Panc1 (cell line): ENCODE measurements around the gene A4GNT. TPM values are rescaled to one million over a fixed set of nuclear protein-coding genes. Genes with fewer than 3 reads are reported as not detected.

Experiments
- ATAC-seq: fragments of 200-7000 bp; cut with Tn5 transposase; 2 replicates; pipeline ENCODE4 v1.9.1; 2020; ENCODE audit warnings: mild to moderate bottlenecking, moderate library complexity
- BruUV-seq: library from RNA; stranded (reverse); fragments of 400-500 nt; replicated peaks from 2 replicates; lab custom pipeline; 2021; lab: Mats Ljungman, UMichigan
- CTCF ChIA-PET: fragments of 300-600 bp; sonication (Branson Sonifier 250); formaldehyde crosslinking; loops from one replicate; lab custom pipeline; 2022; ENCODE audit warnings: antibody characterized with exemption; lab: Charles Lee
- POLR2A ChIA-PET: fragments of 300-600 bp; sonication (Branson Sonifier 250); formaldehyde crosslinking; loops from one replicate; lab custom pipeline; 2022; ENCODE audit warnings: antibody characterized with exemption; lab: Charles Lee
- DNase-seq: peaks from one replicate; pipeline ENCODE4 v3.0.0-alpha.2; 2010; ENCODE audit warnings: low read depth, low spot score
- H3K27ac ChIP-seq: 2 replicates; pipeline ENCODE4 v1.5.1; 2011; ENCODE audit warnings: mild to moderate bottlenecking, low read length, inconsistent platforms
- H3K27me3 ChIP-seq: fragments of 200-500 bp; sonication (Bioruptor generic); 2 replicates; pipeline ENCODE4 v1.6.0; 2014; ENCODE audit warnings: low read length, inconsistent platforms; ENCODE audit not compliant: control insufficient read depth, insufficient read depth
- H3K36me3 ChIP-seq: fragments of 200-500 bp; sonication (Bioruptor generic); 2 replicates; pipeline ENCODE4 v1.5.1; 2014; ENCODE audit warnings: inconsistent platforms, mild to moderate bottlenecking, low read length, moderate library complexity; ENCODE audit not compliant: control insufficient read depth, insufficient read depth
- H3K4me1 ChIP-seq: 2 replicates; pipeline ENCODE4 v1.5.1; 2011; ENCODE audit warnings: inconsistent platforms, mild to moderate bottlenecking, low read length, moderate library complexity; ENCODE audit not compliant: control insufficient read depth, insufficient read depth
- H3K4me3 ChIP-seq, 2 experiments: 2 replicates each; pipeline ENCODE4 v1.5.1; 2011 to 2012; ENCODE audit warnings: low read depth in 2 of 2, low read length in 2 of 2, mild to moderate bottlenecking in 2 of 2, inconsistent platforms in 1 of 2, moderate library complexity in 1 of 2
- H3K9me3 ChIP-seq: fragments of 200-500 bp; sonication (Bioruptor generic); 2 replicates; pipeline ENCODE4 v1.5.1; 2014; ENCODE audit warnings: low read depth, mild to moderate bottlenecking, inconsistent platforms, low read length, moderate library complexity; ENCODE audit not compliant: control insufficient read depth, insufficient read depth
- POLR2AphosphoS5 ChIP-seq: IDR thresholded peaks from 2 replicates; pipeline ENCODE4 v1.6.1; 2012; ENCODE audit warnings: mild to moderate bottlenecking, low read depth, low read length, moderate library complexity
- SIN3A ChIP-seq: IDR thresholded peaks from 2 replicates; pipeline ENCODE4 v1.6.1; 2012; ENCODE audit warnings: low read depth, mild to moderate bottlenecking, low read length, moderate library complexity, borderline replicate concordance; ENCODE audit not compliant: insufficient read depth
- TCF7L2 ChIP-seq: IDR thresholded peaks from 2 replicates; pipeline ENCODE4 v1.6.1; 2011; ENCODE audit warnings: mild to moderate bottlenecking, low read depth, low read length, inconsistent platforms
- in situ Hi-C: cut with HindIII; loops from 2 replicates; pipeline ENCODE4 v1.10.0; 2016; ENCODE audit warnings: low sequenced_read_pairs, low pct_unique_long_range_greater_than_20kb
- intact Hi-C: fragments of 100-400 bp; cut with micrococcal nuclease; formaldehyde crosslinking; loops from one replicate; pipeline ENCODE4 v1.10.0; 2022; ENCODE audit not compliant: unreplicated experiment
- total RNA-seq: library from RNA; stranded (reverse); gene quantifications from one replicate; pipeline ENCODE4 v1.2.1, GENCODE V29; 2021; ENCODE audit not compliant: unreplicated experiment
- TF ChIP-seq, protein P1 (sequence below), 2 experiments: IDR thresholded peaks; 2 replicates each; pipeline ENCODE4 v1.6.1; 2011 to 2012; ENCODE audit warnings: low read depth in 2 of 2, control low read depth in 1 of 2, low read length in 1 of 2, mild to moderate bottlenecking in 1 of 2, moderate library complexity in 1 of 2; ENCODE audit not compliant: insufficient read depth in 1 of 2
- TF ChIP-seq, protein P2 (sequence below): fragments of 450-650 bp; IDR thresholded peaks from 2 replicates; pipeline ENCODE4 v1.5.1; 2017; ENCODE audit warnings: mild to moderate bottlenecking

Gene A4GNT
- total RNA-seq, 1 experiment from 2014 or later: not detected

DNA sequence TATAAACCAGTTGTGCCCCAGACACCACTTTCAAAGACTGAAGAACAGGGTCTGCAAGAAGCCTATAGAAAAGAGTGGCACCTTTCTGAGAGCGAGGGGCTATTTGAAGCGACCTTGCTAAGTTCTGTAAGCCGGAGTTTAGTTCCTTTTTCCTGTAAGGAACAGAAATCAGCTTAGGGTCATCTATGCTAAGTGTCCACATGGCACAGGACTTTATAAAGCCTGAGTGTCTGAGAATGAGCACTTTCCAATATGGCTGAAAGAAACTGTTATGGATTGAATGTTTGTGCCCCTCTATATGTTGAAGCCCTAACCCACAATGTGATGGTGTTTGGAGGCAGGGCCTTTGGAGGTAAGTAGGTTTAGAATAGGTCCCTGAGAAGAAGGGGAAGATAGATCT, 4.0 kb upstream of the A4GNT start:
- ChIA-PET CTCF (interaction anchor here (0.5 kb wide), 1 partner anchor 36 kb away, joined by 4 read pairs; no protein-coding TSS in a partner anchor), POLR2A (no interaction called here)
- Histone ChIP-seq H3K4me3 (no peak overlapping the region), H3K9me3 (no peaks in the 10 kb centered on the region), H3K27ac (no peak overlapping the region), H3K27me3 (peaks cover 16% of the 10 kb centered on the region), H3K4me1 (no peaks in the 10 kb centered on the region), H3K36me3 (no peaks in the 10 kb centered on the region)
- intact Hi-C loops (no loop called here), in situ Hi-C loops (no loop called here)
- no peak for TF ChIP-seq TCF7L2
- TF ChIP-seq, protein P1, sequence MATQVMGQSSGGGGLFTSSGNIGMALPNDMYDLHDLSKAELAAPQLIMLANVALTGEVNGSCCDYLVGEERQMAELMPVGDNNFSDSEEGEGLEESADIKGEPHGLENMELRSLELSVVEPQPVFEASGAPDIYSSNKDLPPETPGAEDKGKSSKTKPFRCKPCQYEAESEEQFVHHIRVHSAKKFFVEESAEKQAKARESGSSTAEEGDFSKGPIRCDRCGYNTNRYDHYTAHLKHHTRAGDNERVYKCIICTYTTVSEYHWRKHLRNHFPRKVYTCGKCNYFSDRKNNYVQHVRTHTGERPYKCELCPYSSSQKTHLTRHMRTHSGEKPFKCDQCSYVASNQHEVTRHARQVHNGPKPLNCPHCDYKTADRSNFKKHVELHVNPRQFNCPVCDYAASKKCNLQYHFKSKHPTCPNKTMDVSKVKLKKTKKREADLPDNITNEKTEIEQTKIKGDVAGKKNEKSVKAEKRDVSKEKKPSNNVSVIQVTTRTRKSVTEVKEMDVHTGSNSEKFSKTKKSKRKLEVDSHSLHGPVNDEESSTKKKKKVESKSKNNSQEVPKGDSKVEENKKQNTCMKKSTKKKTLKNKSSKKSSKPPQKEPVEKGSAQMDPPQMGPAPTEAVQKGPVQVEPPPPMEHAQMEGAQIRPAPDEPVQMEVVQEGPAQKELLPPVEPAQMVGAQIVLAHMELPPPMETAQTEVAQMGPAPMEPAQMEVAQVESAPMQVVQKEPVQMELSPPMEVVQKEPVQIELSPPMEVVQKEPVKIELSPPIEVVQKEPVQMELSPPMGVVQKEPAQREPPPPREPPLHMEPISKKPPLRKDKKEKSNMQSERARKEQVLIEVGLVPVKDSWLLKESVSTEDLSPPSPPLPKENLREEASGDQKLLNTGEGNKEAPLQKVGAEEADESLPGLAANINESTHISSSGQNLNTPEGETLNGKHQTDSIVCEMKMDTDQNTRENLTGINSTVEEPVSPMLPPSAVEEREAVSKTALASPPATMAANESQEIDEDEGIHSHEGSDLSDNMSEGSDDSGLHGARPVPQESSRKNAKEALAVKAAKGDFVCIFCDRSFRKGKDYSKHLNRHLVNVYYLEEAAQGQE (IDR thresholded peaks at IDR 0.05; ENCODE audit: insufficient read depth in 1 of 2, low read depth in 2 of 2, low read length in 1 of 2): no peak
- TF ChIP-seq POLR2AphosphoS5: no peak
- TF ChIP-seq SIN3A: no peak
- TF ChIP-seq, protein P2, sequence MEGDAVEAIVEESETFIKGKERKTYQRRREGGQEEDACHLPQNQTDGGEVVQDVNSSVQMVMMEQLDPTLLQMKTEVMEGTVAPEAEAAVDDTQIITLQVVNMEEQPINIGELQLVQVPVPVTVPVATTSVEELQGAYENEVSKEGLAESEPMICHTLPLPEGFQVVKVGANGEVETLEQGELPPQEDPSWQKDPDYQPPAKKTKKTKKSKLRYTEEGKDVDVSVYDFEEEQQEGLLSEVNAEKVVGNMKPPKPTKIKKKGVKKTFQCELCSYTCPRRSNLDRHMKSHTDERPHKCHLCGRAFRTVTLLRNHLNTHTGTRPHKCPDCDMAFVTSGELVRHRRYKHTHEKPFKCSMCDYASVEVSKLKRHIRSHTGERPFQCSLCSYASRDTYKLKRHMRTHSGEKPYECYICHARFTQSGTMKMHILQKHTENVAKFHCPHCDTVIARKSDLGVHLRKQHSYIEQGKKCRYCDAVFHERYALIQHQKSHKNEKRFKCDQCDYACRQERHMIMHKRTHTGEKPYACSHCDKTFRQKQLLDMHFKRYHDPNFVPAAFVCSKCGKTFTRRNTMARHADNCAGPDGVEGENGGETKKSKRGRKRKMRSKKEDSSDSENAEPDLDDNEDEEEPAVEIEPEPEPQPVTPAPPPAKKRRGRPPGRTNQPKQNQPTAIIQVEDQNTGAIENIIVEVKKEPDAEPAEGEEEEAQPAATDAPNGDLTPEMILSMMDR: no peak
- no peak for DNase-seq
- no peak for ATAC-seq
- no TSS peak for BruUV-seq

DNA sequence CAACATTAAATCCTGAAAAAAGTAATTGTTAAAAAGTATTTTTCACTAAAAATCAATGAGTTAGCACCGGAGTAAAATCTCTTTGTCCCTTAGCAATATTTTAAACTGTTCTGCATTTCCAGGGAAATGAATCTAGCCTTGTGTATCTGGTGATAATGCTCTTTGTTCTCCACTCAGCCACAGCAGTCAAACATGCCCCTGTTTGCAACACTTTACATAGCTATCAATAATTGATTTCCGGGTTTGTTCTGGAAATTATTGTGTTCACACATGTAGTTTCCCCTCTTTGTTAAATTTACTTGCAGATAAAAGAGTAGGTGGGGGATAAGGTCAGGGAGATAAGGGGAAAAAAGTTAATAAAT, 3.6 kb upstream of the A4GNT start:
- in situ Hi-C loops: no loop called here
- no TSS peak for BruUV-seq
- no peak overlapping the region for H3K4me3 ChIP-seq
- ATAC-seq (no peak), DNase-seq (no peak)
- intact Hi-C loops: no loop called here
- TF ChIP-seq, protein P2: no peak
- TF ChIP-seq, protein P1 (IDR thresholded peaks at IDR 0.05; ENCODE audit: insufficient read depth in 1 of 2, low read depth in 2 of 2, low read length in 1 of 2): no peak
- TF ChIP-seq TCF7L2: no peak
- TF ChIP-seq SIN3A: no peak
- TF ChIP-seq POLR2AphosphoS5: no peak
- H3K9me3 ChIP-seq: no peaks in the 10 kb centered on the region
- ChIA-PET POLR2A (no interaction called here), CTCF (interaction anchor here (0.5 kb wide), 1 partner anchor 37 kb away, joined by 4 read pairs; no protein-coding TSS in a partner anchor)
- no peak overlapping the region for H3K27ac ChIP-seq
- H3K27me3 ChIP-seq: peaks cover 16% of the 10 kb centered on the region
- no peaks in the 10 kb centered on the region for H3K36me3 ChIP-seq
- no peaks in the 10 kb centered on the region for H3K4me1 ChIP-seq
